ENCODE data around the gene RBM19.

DNA sequence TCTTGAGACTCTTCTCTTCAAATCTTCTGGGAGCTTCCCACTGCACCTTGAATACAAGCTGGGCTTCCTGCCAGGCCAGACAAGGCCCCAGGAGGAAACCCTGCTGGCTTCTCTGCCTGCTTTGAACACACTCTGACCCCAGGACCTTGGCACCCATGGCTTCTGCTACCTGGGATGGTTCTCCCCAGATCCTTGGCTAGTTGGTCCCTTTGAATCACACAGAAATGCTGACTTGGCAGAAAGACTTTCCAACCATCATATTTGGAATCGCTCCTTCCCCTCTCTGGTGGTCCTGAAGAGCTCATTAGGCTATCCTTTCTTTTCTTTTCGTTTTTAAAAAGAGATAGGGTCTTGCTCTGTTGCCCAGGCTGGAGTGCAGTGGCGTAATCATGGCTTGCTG lies 132.7 kb downstream of the RBM19 start:
- no peak for TF ChIP-seq CTCF (conservative IDR thresholded peaks at IDR 0.05 in 1 of 2, IDR thresholded peaks at IDR 0.05 in 1 of 2; ENCODE audit: low read depth in 1 of 2, low read length in 2 of 2)
- TF ChIP-seq EZH2 (IDR thresholded peaks at IDR 0.05; ENCODE audit: low read length, missing control alignments), result no peak
